HG02981 (cell line): Measurements from ENCODE around the gene AGAP9.
"Not testable (repeated sequence)": the region's sequence is repeated elsewhere in the genome, so short reads cannot be mapped to it uniquely, and the experiment has no call there.

Experiments
- ATAC-seq: cut with Tn5 transposase; IDR thresholded peaks from one replicate; pipeline ENCODE4 v1.9.1; 2021; ENCODE audit warnings: mild to moderate bottlenecking, moderate library complexity; ENCODE audit not compliant: unreplicated experiment

AGAP9 gene

DNA sequence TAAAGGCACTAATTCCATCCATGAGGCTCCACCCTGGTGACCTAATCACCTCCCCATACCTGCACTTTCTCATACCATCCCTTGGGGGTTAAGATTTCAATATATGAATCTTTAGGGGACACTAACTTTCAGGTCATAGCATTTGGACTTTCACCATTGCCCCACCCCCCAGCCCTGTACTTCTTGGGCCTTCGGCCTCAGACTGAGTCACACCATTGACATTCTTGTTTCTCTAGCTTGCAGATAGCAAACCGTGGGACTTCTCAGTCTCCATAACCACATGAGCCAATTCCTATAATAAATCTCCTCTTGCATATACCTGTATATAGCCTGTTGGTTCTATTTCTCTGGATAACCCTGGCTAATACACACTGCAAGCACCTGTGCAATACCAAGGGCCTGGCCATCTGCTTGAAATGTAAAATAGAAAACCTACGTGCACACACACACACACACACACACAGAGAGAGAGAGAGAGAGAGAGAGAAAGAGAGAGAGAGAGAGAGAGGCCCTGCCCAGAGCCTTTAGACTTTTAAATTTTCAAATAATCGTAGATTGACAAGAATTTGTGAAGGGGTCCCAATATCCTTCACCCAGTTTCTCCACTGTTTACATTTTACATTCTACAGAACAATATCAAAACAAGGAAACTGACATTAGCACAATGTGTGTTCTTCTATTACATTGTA is 64.8 kb downstream of the AGAP9 start:
- ATAC-seq, result no peak

DNA sequence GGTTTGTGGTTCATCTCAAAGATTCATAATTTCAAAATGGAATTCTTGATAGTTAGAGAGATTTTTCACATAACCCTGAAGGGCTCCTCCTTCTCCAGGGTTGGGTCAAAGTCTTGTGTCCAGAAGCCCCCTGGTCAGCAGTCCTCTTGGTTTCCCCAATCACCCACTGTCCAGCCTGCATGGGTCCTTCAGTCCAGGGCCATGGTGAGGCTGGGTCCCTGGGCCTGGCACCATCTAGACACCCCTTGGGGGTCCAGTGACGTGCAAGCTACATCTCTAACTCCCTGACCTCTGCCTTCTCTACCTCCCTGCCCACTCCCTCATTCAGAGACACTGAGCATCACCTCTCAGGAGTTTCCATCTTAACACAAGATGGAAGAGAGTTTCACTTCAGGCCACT is 65.6 kb downstream of the AGAP9 start:
- no peak for ATAC-seq

DNA sequence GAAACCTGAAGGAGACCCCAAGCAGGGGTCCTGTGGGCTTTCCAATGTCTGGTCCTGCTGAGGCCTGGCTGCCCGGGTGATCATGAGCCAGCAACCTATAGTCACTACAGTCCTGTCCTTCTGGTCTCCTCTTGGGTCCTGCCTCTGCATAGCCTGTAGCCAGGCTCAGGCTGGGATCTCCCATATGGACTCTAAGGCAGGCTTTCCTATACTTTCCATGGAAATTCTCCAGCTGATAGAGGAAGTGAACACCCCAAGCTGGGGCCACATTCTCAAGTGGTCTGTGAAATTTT is 66.0 kb downstream of the AGAP9 start:
- ATAC-seq, result no peak

DNA sequence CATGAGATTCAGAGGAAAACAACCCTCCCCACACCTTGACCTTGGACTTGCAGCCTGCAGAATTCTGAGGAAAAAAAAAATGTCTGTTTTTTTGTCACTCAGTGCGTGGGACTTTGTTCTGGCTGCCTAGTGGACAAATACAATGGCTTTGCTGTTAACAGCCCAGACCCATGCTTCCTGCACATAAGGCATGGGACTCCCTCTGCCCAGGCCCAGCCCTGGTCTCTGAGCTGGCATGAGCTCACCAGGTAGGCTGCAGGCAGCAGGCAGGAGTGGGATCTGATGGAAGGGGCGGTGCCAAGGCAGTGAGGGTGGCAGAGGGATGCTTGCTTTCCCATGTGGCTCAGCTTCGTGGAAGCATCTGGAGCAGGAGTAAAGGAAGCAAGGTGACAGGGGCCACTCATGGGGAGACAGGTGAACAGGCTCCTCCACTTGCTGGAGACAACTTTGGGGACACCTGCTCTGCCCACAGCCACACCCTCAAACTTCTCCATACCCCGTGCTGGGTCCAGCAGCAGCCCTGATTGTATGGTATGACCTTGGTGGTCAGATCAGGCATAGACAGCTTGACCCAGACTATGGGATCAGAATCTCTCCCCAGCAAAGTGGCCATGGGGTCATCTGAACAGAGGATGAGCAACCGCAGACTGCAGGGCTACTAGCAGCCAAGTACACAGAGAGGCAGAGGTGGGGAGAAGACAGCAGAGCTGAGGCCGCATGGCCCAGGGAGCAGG is 66.5 kb downstream of the AGAP9 start:
- ATAC-seq, result no peak

DNA sequence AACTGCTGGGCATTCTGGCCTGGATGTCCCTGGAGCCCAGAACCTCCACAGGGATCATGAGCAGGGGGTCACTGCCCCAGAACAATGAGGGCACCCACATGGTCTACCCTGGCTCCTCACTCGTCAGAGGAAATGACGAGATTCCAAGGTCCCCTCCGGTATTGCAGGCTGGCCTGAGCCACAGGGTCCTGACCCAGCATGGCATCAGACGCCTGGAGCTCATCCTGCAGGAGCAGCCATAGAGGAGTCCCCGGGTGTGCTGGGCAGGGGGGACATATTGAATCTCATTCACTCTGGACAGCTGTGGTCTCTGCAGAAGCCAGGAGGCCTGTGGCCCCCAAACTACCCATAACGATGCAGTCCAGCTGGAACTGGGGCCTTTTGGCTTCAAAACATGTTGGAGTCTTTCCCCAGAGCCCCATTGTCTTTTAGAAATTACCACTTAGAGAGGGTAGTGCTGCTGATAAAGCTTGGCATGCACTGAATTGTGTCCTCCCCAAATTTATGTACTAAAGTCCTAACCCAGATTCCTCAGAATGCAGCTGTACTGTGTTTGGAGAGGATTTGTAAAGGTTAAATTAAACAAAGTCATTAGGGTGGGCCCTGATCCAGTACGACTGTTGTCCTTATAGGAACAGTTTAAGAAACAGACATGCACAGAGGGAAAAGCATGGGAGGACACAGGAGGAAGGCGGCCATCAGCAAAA is 67.2 kb downstream of the AGAP9 start:
- ATAC-seq, result no peak

DNA sequence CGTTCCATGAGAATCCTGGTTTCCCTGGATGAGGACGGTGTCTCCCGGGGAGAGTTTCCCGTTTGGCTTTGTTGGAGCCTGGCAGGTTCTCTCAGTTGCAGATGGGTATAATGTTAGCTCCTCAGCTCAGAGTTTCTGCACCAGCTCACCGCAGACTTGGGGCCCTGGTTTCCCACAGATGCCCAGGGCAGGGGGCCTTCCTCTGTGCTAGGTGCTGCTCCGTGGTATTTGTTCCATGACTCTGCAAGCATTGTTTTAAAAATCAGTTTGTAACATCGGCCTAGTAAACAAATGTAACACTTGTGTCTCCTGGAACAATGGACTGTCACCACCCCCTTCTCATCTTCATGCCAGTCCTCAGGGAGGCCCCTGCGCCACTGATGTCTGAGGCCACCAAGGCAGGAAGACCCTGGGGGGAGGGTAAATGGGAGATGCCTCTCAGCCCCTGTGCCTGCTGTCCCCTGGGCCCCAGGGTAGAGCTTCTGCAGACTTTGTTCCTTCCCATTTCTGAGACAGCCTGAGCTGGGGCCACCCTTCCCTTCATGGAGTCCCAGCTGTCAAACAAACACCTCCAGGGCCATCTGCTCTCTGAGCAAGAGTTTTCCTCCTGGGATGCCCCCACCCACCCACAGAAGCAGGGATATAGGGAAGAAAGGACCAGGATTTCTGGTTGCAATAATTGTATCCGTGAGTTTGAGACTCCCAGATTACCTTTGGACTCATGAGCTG is 67.9 kb downstream of the AGAP9 start:
- ATAC-seq, result not testable (repeated sequence)

DNA sequence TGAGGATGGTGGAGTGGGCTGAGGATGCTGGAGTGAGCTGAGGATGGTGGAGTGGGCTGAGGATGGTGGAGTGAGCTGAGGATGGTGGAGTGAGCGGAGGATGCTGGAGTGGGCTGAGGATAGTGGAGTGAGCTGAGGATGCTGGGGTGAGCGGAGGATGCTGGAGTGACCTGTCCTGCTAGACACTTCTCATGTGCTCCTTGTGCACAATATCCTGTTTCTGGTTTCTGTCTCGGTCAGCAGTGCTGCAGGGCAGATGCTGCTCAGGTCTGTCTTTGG is 68.7 kb downstream of the AGAP9 start:
- ATAC-seq, result no peak

DNA sequence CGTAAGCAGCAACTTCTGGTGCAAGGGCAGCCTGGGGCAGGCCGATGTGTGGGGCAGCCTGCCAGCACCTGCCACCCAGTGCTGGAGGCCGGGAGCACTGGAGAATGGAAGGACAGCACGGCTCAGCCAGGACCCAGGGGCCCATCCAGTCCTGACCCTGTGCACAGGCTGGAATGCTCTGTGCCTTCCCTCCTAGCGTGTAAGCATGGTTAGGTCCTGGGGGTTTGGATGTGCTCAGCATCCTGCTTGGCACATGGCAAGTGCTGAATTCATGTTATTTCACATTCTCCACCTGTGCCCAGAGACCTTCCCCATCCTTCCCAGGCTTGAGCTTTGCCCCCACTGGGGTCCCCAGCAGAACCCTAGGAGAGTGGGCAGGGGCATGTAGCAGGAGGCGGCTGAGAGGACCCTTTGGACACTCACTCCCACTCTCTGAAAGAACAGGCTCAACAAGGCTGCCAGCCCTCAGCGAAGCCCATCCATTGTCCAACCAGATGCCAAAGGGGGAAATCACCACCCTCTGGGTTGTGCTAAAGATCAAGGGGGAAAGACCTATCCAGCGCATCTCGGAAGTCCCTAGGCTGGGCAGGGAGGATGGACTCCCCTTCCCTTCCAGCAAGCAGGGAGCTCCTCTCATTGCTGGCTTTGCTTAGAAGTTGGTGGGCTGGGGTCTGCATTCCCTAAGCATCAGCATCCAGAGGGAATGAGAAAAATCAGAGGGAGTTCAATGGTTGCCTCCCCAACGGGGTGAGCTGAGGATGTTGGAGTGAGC is 69.2 kb downstream of the AGAP9 start:
- ATAC-seq, result no peak

DNA sequence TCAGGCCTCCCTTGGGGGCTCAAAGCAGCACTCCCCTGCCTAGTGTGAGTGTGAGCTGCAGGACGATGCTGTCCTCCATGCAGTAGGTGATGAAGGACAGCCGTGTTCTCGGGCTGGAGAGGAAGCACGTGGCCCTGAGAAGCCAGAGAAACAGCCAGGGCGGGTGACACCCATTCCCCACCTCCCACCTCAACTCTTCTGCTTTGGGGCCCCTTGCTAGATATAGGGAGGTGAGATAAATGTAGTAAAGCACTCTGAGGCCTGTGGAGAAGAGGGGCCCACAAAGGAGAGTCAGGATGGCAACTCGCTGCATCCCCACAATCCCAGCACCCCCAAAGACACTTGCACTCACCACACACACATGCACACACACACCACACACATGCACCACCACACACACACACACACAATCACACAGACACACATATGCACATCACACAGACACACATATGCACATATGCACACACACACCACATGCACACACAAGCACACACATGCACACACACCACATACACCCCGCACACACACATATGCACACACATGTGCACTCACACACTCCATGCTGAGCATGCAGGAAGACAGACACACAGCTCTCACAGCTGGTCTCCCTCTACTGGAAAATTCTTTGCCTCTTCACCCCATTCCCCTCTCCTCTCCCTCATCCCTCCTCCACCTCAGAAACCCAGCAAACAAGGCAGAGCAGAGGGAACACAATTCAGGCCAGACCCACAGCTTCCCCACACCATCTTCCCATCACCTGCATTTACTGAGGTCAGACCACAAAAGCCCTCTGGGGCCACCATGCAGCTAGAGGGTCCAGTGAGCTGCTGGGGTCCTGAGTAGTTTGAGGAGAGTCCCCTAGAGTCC is 70.1 kb downstream of the AGAP9 start:
- ATAC-seq, result no peak

DNA sequence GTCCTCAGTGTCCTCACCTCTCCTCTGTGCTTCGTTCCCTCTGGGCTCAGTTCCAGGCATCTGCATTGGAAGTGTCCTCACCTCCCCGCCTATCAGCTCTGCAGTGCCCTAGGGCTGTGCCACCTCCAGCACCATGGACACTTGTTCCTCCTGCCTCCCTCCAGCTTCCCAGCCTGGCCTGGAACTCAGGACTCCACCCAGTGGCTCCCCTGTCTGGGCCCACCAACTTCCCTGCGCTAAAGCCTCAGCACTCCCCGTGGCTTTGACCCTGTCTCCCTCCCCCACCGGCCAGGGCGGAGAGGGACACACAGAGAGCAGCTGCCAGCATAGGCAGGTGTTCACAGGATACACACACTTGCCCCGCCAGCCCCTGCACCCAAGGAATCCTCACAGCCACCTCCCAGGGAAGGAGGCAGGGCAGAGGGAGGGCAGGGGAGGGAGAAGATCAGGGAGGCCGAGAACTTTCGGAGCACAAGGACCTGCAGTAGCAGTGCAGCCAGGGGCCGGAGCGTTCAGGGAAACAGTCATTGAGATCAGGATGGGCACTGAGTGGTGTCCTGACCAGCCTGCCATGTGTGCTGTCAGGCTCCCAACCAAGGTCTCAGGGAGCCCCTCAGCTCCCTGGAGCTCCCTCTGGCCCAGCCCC is 70.8 kb downstream of the AGAP9 start:
- ATAC-seq, result no peak

DNA sequence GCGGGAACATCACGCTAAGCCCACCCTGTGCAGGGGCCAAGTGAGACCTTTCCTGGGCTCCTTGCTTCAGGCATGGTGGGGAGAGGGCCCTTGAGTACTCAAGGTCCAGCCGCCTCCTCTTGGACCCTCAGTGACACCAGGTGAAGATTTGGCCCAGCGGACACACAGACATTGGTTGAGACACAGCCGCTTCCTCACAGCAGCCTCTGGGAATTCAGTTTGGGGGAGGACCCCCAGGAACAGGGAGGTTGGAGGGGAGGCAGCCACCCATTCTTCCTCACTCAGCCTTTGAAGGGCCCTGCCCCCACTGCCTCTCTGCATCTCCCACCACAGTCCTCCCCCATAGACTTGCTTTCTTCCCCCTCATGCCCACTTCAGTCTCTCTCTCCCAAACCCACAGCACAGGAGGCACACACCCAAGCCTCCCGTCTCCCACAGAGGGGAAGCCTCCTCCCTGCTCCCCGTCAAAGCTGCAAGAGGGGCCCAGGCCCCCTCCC is 71.4 kb downstream of the AGAP9 start:
- ATAC-seq, result no peak
